ENCODE measurements around the gene BCKDHB.

DNA sequence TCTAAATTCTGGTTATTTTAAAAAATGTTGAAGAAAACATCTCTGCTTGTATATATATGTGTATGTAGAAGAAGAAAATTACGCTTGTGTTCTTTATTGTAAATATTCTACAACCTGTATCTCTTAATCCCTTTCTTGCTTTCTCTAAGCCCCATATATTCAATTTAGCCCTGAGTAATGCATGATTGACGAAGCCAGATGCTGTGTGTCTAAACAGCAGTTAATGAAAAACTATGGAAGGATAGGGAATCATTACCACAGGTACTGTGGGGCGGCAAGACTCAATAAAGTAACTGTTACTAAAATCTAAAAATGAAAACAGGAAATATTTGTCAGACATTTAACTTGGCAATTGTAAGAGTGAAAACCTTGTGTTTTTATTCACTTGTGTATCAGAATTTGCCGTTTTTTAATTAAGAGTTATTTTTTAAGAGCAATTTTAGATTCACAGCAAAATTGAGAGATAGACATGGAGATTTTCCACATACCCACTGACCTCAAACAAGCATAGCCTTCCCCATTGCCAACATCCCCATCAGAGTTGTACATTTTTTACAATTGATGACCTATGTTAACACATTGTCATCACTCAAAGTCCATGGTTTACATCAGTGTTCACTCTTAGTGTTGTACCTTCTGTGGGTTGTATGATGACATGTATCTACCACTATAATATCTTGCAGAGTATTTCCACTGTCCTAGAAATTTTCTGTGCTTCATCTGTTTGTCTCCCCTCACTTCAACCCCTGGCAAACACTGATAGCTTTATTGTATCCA is 76.7 kb downstream of the BCKDHB start:
- TF ChIP-seq, protein P1, sequence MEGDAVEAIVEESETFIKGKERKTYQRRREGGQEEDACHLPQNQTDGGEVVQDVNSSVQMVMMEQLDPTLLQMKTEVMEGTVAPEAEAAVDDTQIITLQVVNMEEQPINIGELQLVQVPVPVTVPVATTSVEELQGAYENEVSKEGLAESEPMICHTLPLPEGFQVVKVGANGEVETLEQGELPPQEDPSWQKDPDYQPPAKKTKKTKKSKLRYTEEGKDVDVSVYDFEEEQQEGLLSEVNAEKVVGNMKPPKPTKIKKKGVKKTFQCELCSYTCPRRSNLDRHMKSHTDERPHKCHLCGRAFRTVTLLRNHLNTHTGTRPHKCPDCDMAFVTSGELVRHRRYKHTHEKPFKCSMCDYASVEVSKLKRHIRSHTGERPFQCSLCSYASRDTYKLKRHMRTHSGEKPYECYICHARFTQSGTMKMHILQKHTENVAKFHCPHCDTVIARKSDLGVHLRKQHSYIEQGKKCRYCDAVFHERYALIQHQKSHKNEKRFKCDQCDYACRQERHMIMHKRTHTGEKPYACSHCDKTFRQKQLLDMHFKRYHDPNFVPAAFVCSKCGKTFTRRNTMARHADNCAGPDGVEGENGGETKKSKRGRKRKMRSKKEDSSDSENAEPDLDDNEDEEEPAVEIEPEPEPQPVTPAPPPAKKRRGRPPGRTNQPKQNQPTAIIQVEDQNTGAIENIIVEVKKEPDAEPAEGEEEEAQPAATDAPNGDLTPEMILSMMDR (IDR thresholded peaks at IDR 0.05; ENCODE audit: extremely low read depth in 1 of 2, insufficient read depth in 1 of 2, low read depth in 1 of 2, low read length in 2 of 2), result no peak
- TF ChIP-seq POLR2A (IDR thresholded peaks at IDR 0.05; ENCODE audit: low read depth, low read length) (no peak), POLR2AphosphoS5 (IDR thresholded peaks at IDR 0.05; ENCODE audit: insufficient read depth, low read depth, low read length) (no peak), EZH2 (IDR thresholded peaks at IDR 0.05; ENCODE audit: borderline replicate concordance, low read depth, low read length, severe bottlenecking) (no peak), MYC (IDR thresholded peaks at IDR 0.05; ENCODE audit: low read depth, low read length) (no peak), MAX (IDR thresholded peaks at IDR 0.05; ENCODE audit: insufficient read depth, insufficient read length) (no peak), FOS (IDR thresholded peaks at IDR 0.05; ENCODE audit: borderline replicate concordance, insufficient read depth, low read length) (no peak), JUN (IDR thresholded peaks at IDR 0.05; ENCODE audit: borderline replicate concordance, insufficient read depth, insufficient read length, low read depth) (no peak), GATA2 (IDR thresholded peaks at IDR 0.05; ENCODE audit: insufficient read depth, insufficient read length, low read depth, low read length) (no peak)

All from endothelial cell of umbilical vein (primary cell).